Gastroesophageal sphincter (tissue), 3 donors: ENCODE results near the gene NOP16.

Source experiments
- EP300 ChIP-seq: sonication (generic); formaldehyde crosslinking; IDR thresholded peaks from one replicate; pipeline ENCODE4 v1.6.1; 2017; ENCODE audit warnings: antibody characterized with exemption, mild to moderate bottlenecking
- POLR2A ChIP-seq, 2 donors: fragments of 450-650 bp; IDR thresholded peaks; one replicate each; pipeline ENCODE4 v1.6.1; 2017; ENCODE audit warnings: antibody characterized with exemption in 2 of 2, mild to moderate bottlenecking in 2 of 2, moderate library complexity in 1 of 2
- POLR2AphosphoS5 ChIP-seq: sonication (generic); formaldehyde crosslinking; IDR thresholded peaks from one replicate; pipeline ENCODE4 v1.6.1; 2017; ENCODE audit warnings: antibody characterized with exemption
- TF ChIP-seq, protein P1 (sequence below), 4 experiments: fragments of 200-600 bp in 2 of 4; fragments of 450-650 bp in 2 of 4; sonication (generic) in 1 of 4; IDR thresholded peaks; one replicate each; pipeline ENCODE4 v1.5.1; 2017 to 2019; ENCODE audit warnings: antibody characterized with exemption in 4 of 4, mild to moderate bottlenecking in 2 of 4, moderate library complexity in 2 of 4

DNA sequence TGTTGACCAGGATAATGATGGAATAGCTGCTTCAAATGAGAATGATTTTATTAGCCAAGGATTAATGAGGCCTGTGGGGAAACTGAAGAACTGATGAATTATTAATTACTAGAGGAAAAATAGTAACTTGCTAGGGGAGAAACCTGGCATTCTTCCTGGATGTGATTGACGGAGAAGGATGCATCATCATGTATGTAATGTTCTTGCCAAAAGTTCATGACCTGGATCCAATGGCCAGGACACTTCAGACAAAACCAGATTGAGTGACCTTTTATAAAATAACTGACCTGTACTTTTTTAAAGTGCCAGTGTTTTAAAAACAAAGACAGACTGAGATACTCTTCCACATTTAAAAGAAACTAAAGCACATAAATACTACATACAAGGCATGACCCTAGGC, 50.5 kb downstream of the NOP16 start:
- TF ChIP-seq, protein P1, sequence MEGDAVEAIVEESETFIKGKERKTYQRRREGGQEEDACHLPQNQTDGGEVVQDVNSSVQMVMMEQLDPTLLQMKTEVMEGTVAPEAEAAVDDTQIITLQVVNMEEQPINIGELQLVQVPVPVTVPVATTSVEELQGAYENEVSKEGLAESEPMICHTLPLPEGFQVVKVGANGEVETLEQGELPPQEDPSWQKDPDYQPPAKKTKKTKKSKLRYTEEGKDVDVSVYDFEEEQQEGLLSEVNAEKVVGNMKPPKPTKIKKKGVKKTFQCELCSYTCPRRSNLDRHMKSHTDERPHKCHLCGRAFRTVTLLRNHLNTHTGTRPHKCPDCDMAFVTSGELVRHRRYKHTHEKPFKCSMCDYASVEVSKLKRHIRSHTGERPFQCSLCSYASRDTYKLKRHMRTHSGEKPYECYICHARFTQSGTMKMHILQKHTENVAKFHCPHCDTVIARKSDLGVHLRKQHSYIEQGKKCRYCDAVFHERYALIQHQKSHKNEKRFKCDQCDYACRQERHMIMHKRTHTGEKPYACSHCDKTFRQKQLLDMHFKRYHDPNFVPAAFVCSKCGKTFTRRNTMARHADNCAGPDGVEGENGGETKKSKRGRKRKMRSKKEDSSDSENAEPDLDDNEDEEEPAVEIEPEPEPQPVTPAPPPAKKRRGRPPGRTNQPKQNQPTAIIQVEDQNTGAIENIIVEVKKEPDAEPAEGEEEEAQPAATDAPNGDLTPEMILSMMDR (IDR thresholded peaks at IDR 0.05), result no peak
- TF ChIP-seq POLR2A (IDR thresholded peaks at IDR 0.05) (no peak), POLR2AphosphoS5 (no peak), EP300 (no peak)
